GM12875 (cell line): Measurements from ENCODE around the gene KCTD5.
"Not testable (repeated sequence)": the region's sequence is repeated elsewhere in the genome, so short reads cannot be mapped to it uniquely, and the experiment has no call there.

Experiments
- H3K4me3 ChIP-seq: one replicate; pipeline ENCODE4 v1.5.1; 2011; ENCODE audit warnings: low read depth, low read length, control low read depth
- TF ChIP-seq, protein P1 (sequence below): IDR thresholded peaks from 2 replicates; pipeline ENCODE4 v1.5.1; 2011; ENCODE audit warnings: low read depth, mild to moderate bottlenecking, control low read depth, inconsistent platforms, low read length, moderate library complexity, borderline replicate concordance; ENCODE audit not compliant: insufficient read depth

Gene KCTD5, protein sequence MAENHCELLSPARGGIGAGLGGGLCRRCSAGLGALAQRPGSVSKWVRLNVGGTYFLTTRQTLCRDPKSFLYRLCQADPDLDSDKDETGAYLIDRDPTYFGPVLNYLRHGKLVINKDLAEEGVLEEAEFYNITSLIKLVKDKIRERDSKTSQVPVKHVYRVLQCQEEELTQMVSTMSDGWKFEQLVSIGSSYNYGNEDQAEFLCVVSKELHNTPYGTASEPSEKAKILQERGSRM

DNA sequence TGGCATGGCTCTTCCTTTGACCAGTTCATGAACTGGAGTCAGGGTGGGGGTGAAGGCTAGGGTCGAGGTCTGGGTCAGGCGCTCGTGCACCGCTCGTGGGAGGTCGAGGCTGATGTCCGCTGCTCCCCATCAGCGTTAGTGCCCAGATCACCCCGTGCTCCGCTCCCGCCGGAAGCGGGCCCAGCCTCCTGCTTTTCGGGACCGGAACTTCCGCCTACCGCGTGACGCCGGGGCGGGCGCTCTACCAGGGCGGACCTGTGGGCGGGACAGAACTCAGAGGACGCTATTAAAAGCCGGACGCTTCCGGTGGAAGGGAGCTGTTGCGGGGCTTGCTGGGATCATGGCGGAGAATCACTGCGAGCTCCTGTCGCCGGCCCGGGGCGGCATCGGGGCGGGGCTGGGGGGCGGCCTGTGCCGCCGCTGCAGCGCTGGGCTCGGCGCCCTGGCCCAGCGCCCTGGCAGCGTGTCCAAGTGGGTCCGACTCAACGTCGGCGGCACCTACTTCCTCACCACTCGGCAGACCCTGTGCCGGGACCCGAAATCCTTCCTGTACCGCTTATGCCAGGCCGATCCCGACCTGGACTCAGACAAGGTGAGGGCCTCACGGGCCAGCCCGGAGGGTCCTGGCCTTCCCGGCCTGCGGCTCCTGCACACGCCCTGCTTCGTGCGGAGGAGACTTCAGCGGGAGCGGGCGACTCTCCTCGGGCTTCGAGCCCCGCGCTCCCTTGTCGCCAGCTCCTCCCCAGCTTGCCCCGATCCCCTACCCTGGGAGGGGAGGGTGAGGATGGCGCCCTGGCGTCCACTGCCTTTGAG is at the start of gene KCTD5:
Gene KCTD5, plus strand, starts transcription at position 315 of the 813 bp plus-strand sequence. Its CDS starts 26 bp downstream, at position 341.
- peak within 1 kb of the TSS; percentile 87 for H3K4me3 ChIP-seq
- TF ChIP-seq, protein P1, sequence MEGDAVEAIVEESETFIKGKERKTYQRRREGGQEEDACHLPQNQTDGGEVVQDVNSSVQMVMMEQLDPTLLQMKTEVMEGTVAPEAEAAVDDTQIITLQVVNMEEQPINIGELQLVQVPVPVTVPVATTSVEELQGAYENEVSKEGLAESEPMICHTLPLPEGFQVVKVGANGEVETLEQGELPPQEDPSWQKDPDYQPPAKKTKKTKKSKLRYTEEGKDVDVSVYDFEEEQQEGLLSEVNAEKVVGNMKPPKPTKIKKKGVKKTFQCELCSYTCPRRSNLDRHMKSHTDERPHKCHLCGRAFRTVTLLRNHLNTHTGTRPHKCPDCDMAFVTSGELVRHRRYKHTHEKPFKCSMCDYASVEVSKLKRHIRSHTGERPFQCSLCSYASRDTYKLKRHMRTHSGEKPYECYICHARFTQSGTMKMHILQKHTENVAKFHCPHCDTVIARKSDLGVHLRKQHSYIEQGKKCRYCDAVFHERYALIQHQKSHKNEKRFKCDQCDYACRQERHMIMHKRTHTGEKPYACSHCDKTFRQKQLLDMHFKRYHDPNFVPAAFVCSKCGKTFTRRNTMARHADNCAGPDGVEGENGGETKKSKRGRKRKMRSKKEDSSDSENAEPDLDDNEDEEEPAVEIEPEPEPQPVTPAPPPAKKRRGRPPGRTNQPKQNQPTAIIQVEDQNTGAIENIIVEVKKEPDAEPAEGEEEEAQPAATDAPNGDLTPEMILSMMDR: no peak

DNA sequence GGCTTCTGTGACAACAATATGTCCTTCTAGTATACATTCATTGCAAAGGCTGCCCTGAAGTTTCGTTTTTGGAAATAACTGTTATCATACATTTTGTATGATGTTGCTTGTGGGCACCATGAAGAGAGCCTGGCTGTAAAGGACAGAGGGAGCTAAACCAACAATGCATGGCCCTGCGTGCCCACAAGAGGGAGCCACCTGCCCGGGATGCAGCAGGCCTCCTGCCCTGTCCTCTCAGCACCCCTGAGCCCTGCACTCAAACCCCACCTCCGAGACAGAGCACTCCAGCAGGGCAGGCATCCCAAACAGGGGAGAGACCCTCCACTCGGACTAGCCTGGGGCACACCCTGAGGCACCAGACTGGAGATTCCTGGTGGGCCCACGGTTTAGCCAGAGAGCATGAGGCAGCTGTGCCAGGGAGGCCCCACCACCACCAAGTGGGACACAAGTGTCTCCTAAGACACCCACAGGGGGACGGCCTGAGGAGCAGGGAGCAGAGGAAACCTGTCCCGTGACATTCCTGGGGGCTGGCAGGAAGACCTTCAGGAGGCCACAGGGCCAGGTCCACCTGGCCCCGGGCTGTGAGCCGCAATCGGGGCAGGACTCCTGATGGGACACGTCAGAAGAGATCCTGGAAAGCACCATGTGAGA is 43.1 kb upstream of the KCTD5 start:
- not testable (repeated sequence) for H3K4me3 ChIP-seq
- TF ChIP-seq, protein P1: peak; percentile 21; the same call in 1 of the 2 replicates

DNA sequence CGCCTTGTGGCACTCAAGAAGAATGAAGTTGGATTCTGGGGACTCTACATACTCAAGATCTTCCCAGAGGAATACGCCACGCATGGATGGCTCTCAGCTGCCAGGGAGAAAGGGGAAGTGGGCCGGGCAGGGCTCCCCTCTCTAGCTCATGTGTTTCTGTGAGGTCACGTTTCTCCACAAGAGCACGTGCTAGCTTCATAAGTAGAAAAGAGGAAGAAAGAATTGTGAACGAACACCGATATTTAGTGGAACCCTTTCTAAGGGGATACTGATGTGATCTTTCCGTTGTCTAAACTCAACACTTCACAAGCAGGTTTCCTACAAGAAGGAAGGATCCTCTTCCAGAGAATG is 42.6 kb upstream of the KCTD5 start:
- H3K4me3 ChIP-seq: not testable (repeated sequence)

DNA sequence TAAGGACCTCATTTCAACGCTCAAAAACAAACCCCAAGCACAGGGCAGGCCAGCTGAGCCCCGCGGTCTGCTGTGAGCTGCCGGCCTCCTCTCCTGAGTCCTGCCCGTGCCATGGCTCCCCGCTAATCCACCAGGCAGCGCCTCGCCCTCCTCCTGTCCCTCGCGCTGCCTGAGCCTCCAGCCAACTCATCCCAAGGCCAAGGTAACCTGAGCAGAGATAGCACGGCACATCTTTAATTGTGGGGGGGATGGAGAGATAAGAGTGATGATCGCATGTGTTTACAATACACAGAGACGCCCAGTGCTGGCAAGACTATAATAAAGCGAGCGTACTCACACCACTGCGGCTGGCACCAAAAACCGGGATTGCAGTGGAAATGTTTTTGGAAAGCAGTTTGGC is 39.8 kb upstream of the KCTD5 start:
- H3K4me3 ChIP-seq: not testable (repeated sequence)

DNA sequence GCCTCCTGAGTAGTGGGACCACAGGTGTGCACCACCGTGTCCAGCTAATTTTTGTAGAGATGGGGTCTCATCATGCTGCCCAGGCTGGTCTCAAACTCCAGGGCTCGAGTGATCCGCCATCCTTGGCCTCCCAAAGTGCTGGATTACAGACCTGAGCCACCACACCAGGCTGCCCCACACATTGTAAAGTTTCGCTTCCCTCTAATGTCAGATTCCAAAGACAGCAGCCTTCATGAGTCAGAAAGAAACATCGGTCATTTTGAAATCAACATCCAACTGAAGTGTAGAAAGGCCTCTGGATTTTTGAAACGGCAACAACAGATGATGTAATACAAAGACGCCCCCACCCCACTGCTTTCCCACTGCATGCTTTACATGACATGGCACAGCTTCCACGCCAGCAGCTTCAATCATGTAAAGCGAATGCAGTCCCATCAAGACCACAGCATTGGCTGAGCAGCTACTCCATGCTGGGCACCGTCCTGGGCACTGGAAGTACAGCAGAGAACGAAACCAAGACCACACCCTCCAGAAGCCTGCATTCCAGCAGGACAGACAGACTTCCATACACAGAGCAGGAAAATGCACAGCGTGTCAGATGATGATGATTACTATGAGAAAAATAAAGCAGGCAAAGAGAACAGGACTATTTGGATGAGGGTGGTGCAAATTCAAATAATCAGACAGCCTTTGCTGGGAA is 37.4 kb upstream of the KCTD5 start:
- not testable (repeated sequence) for H3K4me3 ChIP-seq

DNA sequence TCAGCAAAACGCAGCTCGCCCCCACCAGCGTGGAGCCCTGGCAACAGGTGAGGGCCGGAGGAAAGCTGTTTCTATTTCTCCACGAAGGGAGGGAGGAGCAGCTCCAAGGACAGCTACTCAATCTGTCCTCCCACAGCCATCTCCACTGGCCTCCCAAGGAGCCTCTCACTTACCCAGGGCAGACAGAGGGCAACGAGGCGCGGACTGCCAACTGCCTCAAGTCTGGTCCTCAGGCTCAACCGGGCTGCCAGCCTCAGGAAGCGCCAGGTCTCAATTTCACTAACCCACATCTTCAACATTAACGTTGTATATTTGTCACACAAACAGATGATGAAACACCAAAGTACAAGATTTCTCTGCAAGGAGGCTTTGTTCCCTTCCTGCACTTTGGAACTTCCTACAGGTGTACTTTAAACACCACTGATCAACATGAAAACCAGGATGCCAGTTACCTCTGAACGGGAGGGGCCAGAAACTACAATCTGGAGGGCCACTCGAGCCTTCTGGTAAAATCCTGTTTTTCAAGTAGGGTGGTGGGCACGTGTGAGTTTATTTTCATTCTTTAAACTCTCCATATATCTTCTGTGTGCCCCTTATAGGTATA is 31.0 kb upstream of the KCTD5 start:
- not testable (repeated sequence) for H3K4me3 ChIP-seq

DNA sequence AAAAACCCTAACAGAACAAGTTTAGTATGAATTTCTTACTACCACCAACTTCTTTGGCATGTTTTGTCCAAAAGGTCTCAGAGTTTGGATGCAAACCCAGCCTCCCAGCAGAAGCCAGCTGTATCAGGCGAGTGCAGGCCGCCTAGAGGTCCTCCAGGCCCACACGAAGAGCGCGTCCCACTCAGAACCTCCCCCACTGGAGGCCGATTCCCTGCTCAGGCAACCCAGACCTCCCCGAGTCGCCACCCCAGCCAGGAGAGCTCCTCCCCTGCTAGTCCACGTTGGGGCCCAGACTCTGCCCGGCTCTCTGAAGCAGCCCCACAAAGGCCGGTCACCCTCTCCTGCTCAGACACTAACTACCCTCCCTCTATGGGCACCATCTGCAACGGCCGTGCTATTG is 28.4 kb upstream of the KCTD5 start:
- H3K4me3 ChIP-seq: not testable (repeated sequence)

DNA sequence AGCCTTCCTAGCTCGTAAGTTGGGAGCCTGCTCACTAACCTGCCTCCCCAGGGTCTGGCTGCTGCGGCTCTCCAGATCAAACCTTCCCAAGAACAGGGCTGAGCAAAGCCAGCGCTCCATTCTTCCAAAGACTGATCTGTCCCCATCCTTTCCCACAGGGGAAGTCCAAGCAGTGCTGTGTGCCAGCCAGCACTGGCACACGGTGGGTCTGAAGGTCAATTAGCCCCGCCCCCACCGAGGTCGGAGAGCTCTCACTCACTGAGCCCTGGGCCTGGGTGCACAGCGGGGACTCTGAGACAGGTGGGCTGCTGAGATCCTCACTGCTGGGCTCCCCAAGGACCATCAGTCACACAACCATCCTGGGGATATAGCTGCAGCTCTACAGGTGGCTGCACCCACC is 27.4 kb upstream of the KCTD5 start:
- H3K4me3 ChIP-seq: not testable (repeated sequence)

DNA sequence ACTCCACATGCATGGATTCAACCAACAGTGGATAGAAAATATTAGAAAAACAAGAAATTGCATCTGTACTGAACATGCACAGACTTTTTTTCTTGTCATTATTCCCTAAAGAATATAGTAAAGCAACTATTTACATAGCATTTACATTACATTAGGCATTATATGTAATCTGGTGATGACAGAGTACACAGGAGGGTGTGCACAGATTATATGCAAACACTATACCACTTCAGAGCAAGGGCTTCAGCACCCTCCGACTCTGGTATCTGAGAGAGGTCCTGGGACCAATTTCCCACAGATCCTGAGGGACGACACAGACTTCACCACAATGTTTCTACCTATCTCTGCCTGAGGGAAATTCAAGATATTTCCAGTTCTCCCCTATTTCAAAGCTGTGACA is 25.3 kb upstream of the KCTD5 start:
- TF ChIP-seq, protein P1: no peak
- H3K4me3 ChIP-seq: no peak overlapping the region

DNA sequence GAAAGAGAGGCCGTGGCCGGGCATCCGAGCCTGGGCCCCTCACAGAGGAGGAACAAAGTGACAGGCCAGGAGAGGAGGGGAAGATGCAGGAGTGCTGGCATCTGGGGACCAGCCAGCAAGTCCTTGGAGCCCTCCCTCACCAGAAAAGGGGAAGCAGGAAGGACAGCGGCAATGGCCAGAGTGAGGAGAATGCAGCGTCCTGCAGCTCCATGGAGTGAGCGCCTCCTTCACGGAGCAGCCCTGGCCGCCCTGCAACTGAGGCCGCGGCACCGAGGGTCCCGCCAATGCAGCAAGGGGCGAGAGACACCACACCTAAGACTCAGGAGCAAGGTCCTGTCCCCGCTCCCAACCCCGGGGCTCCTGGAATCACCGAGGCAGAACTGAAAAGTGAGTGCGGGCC is 24.5 kb upstream of the KCTD5 start:
- H3K4me3 ChIP-seq: not testable (repeated sequence)

DNA sequence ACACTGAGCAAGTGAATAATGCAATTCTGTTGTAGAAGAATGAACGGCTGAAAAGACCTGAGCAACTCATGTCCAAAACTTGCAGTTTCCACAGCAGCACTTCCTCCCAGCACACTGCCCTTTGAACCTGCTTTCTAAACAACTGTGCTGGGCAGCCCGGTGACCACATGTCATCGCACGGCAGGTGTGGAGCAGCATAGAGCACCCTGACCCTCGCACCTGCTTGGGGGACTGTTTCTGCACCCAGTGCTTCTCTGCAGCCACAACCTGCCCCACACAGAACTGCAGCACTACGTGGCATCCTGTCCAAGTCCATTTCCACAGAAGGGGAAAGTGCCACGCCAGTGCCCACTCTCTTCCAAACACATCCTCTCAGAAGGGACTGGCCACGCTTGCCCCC is 22.8 kb upstream of the KCTD5 start:
- H3K4me3 ChIP-seq: not testable (repeated sequence)

DNA sequence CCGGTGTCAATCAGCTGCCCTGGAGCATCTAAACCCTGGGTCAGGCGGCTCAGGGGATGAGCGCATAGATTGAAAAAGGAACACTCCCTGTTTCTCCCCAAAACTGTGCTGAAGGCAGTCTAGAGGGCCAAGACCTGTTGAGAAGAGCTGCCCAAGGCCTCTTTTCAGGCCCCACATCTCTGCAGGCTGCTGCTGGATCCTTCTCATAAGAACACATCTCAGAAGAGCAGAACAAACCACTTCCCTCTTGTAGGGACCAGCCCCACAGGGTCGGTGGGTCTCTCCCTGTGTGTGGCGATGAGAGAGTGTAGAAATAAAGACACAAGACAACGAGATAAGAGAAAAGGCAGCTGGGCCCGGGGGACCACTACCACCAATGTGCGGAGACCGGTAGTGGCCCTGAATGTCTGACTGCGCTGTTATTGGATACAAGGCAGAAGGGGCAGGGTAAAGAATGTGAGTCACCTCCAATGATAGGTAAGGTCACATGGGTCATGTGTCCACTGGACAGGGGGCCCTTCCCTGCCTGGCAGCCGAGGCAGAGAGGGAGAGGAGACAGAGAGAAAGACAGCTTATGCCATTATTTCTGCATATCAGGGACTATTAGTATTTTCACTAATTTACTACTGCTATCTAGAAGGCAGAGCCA is 22.2 kb upstream of the KCTD5 start:
- not testable (repeated sequence) for H3K4me3 ChIP-seq
